ENCODE results near the gene CDKAL1.

- no peak for TF ChIP-seq ZNF134 (CRISPR knock-in tag; conservative IDR thresholded peaks at IDR 0.05)
- no peak for TF ChIP-seq NR3C1 (CRISPR knock-in tag; IDR thresholded peaks at IDR 0.05)
- TF ChIP-seq HNRNPH1 (optimal IDR thresholded peaks at IDR 0.05; ENCODE audit: low read depth, low read length), result no peak
- no peak for TF ChIP-seq THAP7 (CRISPR knock-in tag; IDR thresholded peaks at IDR 0.05)
- TF ChIP-seq ATF1 (CRISPR knock-in tag; IDR thresholded peaks at IDR 0.05), result no peak
- TF ChIP-seq ATF1 (tag; IDR thresholded peaks at IDR 0.05), result no peak
- no peak for TF ChIP-seq WHSC1 (IDR thresholded peaks at IDR 0.05; ENCODE audit: low read length)
- no peak for TF ChIP-seq CCAR2 (IDR thresholded peaks at IDR 0.05; ENCODE audit: low read depth, low read length)
- TF ChIP-seq ZNF146 (CRISPR knock-in tag; IDR thresholded peaks at IDR 0.05; ENCODE audit: unreplicated experiment), result no peak
- no peak for TF ChIP-seq FOXP1 (CRISPR knock-in tag; IDR thresholded peaks at IDR 0.05)
- TF ChIP-seq SPI1 (IDR thresholded peaks at IDR 0.05; ENCODE audit: borderline replicate concordance, low read depth, low read length), result no peak
- TF ChIP-seq RAD51 (IDR thresholded peaks at IDR 0.05; ENCODE audit: borderline replicate concordance, low read depth), result no peak
- TF ChIP-seq POLR2A (conservative IDR thresholded peaks at IDR 0.05), result no peak
- TF ChIP-seq SREBF2 (CRISPR knock-in tag; IDR thresholded peaks at IDR 0.05), result no peak
- no peak for TF ChIP-seq ARID3A (IDR thresholded peaks at IDR 0.05; ENCODE audit: borderline replicate concordance, low read depth, low read length)
Observed at GRCh38 chr6:20983961-20984360, 449.7 kb downstream of the CDKAL1 start.

All from K562 (cell line).